ENCODE results near the gene NARS2.
"Not testable (repeated sequence)": the region's sequence is repeated elsewhere in the genome, so short reads cannot be mapped to it uniquely, and the experiment has no call there.

Gene NARS2

DNA sequence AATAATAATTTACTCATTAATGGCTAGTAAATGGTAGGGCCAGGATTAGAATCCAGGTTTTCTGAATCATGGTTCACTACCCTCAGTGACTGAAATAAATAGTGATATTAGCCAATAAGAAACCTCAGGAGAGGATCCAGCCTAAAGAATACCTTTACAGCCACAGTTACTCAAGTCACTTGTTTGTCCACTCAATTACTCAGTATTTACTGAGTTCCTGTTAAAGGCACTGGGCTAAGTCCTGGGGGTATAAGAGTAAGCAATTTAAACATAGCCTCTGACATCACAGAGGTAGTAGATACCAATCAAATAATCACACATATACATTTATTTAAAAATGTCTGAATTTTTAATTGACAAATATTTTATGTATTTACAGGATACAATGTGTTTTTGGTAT, 100.2 kb downstream of the NARS2 start:
- DNase-seq, result no peak

DNA sequence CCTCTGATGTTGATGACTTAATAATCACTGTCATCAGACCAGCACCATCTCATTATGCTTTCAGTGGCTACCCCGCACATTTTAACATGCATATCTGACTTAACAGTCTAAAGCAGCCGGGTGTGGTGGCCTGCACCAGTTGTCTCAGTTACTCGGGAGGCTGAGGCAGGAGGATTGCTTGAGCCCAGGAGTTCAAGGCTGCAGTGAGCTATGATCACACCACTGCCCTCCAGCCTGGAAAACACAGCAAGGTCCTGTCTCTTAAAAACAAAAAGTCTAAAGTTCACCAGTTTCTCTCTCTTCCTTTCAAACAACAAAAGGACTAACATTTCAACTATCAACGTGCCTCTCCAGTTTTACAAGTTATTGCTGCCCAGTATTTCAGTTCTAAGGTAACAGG, 101.8 kb downstream of the NARS2 start:
- DNase-seq, result no peak

DNA sequence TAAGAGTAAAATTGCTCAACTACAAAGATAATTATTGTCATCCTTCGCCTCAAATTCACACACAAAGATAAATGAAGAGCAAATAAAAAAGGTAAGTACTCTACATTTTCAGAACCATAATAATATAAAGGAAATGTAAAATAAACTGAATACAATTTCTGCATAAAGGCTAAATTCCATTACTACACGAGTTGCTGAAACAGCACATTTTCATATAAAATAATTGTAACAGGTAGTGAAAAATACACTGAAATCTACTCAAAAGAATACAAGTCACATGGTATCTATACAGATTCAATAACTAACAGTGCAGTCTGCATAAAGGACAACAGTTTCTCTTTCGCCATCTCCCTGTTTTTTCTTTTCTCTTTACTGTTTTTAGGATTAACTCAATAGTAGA, 102.3 kb downstream of the NARS2 start:
- no peak for DNase-seq

DNA sequence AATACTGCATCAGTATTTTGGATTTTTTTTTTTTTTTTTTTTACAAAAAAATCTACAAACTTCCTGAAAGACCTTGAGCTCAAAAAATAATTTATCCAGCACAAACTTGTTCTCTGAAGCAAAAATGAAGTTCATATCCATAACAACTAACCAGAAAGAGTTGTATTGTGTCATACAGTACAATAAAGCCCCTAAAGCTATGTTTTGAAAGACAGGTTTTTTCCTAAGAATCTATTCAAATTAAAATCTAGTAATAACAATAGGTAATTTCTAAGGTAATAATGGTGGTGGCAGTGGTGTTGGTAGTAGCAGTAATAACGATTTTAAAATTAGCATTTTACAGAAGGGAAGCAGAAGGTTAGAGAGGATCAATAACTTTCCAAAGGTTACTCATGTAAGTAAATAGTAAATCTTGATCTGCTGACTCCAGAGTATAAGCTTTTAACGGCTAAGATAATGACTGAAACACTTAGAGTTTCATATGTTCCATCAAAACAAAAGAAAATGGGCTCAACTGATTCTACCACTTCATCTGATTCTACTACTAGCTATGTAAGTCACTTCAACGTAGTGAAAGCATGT, 103.7 kb downstream of the NARS2 start:
- DNase-seq, result no peak

DNA sequence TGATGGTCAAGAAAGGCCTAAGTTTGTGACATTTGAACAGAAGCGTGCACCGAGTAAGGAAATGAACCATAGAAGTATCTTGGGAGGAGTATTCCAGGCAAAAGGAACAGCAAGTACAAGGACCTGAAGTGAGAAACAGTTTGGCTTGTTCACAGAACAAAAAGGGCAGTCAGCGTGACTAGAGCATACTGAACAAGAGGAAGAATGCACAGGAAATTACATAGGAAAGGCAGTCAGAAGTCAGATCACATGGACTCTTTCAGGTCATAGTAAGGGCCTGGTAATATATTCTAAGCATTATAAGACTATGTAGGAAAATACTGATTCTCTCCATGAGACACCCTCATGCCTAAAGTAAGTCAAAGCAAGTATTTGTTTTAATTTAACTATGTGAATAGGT, 104.8 kb downstream of the NARS2 start:
- no peak for DNase-seq

DNA sequence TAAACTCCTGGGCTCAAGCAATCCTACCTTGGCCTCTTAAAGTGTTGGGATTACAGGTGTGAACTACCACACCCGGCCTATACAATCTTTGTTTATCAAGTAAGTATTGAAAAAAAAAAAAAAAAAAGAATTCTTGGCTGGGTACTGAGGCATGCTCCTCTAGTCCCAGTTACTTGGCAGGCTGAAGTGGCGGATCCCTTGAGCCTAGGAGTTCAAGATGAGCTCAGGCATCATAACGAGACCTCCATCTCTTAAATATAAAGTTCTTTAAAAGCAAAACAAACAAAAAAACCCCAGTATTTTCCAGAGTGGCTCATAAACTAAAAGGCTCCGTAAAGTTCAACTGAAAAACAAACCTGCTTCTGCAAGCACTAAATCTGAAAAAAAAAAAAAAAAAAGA, 106.7 kb downstream of the NARS2 start:
- no peak for DNase-seq

DNA sequence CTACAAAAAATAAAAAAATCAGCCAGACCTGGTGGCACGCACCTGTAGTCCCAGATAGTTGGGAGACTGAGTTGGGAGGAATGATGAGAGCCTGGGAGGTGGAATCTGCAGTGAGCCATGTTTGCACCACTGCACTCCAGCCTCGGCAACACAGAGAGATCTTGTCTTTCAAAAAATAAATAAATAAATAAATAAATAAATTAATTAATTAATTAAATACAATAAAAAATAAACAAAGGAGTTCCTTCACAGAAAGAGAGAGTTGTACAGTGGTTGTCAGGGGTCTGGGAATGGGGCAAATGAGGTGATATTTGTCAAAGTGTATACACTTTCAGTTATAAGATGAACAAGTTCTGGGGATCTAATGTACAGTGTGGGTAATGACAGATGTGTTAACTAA, 107.3 kb downstream of the NARS2 start:
- DNase-seq, result no peak

DNA sequence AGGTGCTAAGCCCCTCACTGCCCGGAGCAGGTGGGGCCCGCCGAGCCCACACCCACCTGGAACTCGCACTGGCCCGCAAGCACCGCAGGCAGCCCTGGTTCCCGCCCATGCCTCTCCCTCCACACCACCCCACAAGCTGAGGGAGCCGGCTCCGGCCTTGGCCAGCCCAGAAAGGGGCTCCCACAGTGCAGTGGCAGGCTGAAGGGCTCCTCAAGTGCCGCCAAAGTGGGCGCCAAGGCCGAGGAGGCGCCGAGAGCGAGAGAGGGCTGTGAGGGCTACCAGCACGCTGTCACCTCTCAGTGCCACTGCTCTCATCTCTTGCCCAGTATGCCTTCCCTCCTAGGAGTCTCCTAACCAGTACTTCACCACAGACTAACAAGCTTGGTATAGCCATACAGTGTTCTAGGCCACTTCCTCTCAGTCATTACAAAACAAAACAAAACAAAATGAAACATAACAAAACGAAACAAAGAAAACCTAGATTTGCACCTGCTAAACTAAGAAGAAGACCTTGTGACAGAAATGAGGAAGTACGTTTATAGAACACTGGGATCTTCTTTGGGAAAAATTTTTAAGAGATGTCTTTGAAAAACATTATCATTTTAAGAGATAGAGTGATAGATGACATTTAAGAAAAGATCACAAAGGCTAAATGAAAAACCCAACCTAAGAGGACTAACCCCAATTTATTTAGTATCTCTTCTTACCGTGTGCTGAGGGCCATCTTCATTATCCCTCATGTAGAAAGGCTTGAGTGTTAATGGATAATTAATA, 109.3 kb downstream of the NARS2 start:
- DNase-seq, result no peak

DNA sequence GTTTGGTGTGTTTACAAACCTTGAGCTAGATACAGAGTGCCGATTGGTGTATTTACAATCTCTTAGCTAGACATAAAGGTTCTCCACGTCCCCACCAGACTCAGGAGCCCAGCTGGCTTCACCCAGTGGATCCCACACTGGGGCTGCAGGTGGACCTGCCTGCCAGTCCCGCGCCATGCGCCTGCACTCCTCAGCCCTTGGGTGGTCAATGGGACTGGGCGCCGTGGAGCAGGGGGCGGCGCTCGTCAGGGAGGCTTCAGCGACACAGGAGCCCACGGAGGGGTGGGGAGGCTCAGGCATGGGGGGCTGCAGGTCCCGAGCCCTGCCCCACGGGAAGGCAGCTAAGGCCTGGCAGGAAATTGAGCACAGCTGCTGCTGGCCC, 109.9 kb downstream of the NARS2 start:
- not testable (repeated sequence) for DNase-seq

DNA sequence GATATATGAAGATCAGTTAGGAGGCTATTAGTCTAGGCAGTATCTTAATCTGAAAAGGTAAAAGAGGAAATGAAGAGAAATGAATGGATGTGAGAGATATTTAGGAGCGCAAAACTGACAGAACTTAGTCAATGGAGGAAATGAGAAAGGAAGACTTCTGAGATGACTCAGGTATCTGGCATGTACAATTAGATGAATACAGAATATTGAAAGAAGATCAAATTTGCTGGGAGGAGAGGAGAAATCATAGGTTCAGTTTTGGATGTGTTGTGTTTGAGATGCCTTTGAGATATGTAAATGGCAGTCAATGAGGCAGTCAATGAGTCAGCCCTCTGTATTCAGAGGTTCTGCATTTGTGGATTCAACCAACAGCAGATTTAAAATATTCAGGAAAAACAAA, 114.2 kb downstream of the NARS2 start:
- DNase-seq, result no peak

DNA sequence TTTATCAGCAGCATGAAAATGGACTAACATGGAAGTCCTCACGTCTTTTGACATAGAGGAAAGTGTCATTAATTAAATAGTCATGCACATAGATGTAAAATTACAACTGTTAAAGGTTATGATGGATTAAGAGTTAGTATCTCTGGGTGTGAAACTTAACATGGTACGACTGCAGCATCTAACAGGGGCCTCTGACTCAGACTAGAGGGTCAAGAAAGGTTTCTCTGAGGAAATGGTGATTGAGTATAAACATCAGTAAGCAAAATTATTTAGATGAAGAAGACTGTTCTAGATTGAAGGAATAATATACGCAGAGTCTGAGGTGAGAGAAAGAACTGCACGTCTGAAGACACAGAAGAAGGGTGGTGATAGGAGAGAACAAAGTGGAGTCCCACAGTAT, 114.9 kb downstream of the NARS2 start:
- no peak for DNase-seq

DNA sequence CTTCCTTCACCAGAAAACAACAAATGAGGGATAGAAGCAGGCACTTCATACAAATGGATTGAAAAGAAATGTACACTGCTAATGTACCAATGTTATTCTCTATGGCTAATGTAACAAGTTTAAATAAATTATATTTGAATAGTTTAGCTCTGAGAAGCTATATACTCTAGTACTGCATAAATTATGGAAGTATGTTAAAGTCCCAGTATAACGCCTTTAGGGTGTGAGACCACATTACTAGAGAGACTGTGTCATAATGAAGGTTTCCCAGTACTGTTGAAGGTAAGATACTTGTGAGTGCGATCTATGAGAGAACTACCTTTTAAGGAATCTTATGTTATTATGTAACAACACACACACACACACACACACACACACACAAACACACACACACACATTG, 117.2 kb downstream of the NARS2 start:
- DNase-seq, result no peak

DNA sequence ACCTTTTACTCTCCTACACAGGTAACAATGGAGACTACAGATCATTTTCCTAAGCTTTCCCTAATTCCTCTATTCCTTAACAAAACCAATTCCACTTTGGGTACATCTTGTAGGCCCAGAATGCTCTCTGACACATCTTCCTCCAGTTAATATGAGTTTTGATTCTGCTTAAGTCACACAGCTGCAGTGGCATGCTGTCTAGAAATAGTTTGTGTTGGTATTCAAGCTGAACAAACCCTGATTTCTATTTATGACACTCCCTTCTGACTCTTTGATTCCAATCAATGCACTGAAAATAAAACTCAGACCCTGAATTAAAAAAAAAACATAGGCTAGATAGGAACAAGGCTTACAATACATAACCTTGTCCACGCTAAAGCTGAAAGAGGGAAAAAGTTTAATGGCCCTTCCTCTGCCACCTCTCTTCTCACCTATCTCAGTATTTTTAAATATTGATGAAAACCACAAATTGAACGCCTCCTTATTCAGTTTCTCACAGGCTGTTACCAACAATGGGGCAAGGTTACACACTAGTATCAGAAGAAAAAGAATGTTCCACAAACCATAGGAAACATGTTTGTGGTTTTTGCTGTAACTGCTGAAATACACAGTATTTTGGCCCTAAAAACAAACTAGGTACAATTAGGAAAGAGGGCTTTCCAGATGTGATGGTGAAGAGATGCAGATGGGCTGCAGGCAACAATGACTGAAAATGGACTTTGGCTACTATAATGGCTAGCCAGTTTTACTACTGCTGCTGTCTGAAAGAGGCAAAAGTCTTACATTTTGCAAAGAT, 121.3 kb downstream of the NARS2 start:
- DNase-seq, result no peak

DNA sequence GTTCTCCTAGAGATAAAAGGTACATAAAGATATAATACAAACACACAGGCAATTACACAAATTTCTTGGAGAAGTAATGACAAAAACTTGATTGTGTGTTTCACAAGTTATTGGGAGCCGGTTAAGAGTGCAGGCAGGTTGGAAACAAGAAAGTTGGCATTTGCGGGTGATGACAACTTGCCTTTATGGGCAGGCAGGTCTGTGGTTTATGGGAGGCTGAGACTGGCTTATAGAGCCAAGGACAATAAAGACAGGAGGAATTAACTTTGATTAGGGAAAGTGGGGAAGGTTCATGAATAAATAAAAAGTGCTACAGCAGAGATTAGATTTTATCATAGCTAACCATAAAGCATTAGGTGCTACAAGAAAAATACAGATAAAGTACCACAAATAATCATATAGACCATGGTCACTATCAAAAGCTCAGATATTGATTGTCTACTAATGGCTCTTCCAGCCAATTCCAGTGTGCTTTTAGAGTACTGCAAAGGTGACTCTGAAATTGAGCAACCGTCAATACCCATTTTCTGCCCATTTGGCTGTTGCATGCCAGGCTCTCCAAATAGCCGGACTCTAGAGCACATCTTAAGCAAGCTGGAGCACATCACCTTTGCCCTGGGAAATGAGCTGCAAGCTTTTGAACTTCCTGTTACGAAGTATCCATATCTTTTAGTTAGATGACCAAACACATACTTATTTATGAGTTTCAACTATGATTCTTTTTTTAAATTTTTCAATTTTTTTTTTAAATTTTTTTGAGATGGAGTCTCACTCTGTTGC, 123.1 kb downstream of the NARS2 start:
- no peak for DNase-seq

DNA sequence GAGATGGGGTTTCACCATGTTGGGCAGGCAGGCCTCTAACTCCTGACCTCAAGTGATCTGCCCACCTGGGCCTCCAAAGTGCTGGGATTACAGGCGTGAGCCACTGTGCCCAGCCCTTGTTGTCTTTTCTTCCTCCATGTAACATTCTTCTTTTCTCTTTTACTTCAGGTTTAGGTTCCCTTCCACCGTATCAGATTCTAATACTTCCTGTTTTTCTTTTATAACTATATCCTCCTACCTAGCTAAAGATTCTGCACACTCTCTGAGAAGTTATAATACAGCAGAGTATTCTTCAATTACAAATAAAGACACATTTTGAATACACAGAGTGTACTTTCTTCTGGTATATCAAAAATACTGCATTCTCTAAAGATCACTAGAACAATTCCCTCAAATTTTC, 123.8 kb downstream of the NARS2 start:
- no peak for DNase-seq

DNA sequence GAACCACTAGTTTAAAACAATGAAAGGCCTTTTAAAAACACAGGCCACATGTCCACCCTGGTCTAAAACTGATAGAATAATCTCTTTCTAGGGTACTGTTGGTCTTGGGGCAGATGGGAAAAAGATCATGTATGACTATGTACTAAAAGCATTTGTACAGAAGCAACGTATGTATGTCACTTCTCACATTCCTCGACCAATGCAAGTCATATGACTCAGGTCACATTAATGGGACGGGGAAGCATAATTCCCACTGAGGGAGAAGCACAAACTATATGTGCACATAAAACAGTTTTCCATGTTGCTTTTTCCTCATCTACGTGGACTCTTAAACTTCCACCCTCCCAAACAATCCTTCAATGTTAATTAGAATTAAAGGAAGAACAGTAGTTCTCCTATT, 124.8 kb downstream of the NARS2 start:
- no peak for DNase-seq

DNA sequence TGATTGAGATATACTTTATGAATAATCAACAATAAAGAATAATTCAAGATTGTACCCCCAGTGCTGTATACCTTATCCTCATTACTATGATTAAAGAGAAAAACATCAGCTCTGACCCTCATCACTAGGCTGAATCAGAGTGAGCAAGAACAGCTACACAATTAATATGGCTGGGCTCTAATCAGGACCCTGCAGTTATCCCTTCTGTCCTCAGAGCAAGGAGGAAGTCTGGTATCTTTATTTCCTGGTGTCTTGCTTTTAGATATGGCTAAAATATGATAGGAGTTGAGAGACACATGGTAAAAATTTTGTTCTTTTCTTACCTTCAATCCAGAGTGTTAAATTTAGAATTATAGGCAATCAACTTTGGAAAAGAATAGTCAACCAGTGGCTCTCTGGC, 128.5 kb downstream of the NARS2 start:
- DNase-seq, result no peak

DNA sequence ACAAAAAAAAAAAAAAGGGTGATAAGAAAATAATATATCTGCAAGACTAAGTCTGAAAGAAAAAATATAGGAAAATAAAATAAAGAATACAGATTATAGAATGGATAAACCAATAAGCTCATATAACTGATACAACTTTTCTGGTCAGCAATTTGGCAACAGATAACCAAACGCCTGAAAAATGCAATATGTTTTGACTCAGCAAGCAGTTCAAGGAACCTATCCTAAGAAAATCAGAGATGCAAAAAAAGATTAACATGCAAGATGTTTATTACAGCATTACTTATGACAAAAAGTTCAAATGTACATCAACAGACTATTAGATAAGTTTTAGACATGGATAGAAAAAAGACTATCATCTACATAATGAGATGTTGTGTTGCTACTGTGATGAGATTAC, 129.9 kb downstream of the NARS2 start:
- DNase-seq, result no peak

DNA sequence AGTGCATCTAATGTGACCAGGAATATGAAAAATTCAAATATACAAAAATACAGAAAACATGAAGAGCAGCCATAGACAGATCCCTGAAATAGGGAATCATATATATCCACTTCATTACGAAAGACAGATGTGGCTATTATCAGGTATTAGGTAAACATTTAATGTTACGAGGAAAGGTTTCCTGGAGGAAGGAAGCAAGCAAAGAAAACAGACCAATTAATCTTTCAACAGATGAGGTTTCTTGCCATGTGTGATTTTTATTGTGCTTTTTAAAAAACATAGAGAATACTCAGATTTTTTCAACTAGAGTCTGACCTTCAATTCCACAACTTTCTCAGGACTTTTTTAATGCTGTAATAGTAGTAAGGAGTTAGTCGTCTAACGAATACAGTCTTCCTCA, 132.7 kb downstream of the NARS2 start:
- DNase-seq, result no peak

DNA sequence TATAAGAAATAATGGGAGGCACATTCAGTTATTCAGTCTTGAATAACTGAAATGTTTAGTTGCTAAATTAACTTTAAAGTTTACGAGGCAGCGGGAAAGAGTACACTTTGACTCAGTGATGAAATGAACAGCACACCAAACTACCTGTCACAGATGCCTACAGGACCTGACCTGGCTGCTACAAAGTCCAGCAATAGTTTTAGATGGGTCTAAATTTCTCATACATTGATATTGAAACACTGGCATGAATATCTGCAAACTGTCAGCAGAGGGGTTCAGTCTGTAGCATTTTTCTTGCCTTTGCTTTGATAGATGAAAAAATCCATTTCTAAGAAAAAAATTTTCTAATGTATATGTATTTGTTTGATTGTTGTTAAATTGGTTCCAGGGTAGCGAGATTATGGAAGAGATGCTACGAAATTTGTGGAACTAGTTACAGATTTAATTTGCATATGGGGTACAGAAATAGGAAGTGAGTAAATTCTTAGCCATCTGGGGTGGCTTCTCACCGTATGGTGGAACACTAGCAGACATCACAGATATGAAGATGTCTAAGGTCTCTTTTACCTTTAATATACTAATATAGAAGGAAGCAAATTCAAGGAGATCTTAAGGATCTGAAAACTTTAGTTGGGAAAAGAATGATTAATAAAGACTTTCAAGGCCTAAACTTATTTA, 136.2 kb downstream of the NARS2 start:
- no peak for DNase-seq

DNA sequence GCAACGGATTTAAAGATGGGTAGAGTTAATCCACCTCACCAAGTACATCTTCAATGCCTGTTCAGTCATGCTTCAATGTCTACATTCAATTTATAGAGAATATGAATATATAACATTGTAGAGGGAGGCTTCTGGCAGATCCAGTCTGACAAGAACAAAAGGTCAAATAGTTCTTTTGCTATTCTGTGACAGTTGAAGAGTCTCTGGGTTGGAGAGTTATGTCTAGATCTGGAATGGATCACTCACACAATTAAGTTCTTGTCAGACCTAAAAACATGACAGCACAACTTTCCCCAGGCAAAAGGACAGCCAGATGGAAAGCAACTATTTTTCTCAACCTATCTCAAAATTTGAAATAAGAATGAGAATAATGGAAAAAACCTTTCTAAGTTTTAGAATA, 141.7 kb downstream of the NARS2 start:
- no peak for DNase-seq

DNA sequence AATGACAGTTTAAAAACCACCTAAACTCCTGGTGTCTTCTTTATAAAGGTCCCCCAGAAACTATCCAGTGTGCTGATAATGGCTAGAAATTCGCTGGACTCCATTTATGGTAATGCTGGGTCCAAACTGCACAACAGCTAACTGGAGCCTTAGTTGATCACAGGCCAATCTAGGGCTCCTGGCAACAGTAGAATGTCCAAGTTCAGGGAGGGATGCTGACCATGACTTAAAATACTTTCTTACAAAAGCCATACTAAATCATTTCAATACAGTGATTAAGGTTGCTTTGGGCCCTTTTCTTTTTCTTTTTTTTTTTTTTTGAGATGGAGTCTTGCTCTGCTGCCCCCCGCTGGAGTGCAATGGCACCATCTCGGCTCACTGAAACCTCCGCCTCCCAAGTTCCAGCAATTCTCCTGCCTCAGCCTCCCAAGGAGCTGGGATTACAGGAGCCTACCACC, 142.6 kb downstream of the NARS2 start:
- DNase-seq, result no peak

DNA sequence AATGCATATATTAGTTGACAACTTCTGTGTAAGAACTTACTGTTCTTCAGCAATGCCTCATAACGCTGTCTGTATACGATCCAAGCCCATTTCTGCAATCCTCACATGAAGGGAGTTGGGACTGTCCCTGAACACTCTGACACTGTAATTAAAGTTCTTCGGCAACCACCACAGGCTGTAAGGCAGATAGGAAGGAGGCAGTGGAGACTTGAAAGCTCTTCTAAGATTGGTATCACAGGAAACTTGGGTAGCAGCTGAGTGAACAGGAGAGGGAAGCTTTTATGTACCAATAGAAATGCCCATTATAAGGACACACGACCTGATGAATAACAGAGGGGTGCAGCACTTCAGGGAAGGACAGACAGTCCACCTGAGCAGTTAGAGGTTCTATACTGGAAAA, 145.0 kb downstream of the NARS2 start:
- no peak for DNase-seq

Measured in T-helper 9 cell (primary cell).